ENCODE results near the gene CALD1. TPM values are rescaled to one million over a fixed set of nuclear protein-coding genes. Genes with fewer than 3 reads are reported as not detected.

The CALD1 gene
- polyA plus RNA-seq, 2 of the 4 experiments (the other 2 are of a cell fraction), result 136 to 150 TPM

- Histone ChIP-seq H3K4me1 (peaks cover 48% of the 10 kb centered on the region), H3K9me3 (peaks cover 13% of the 10 kb centered on the region; the same call in 2 of the 3 replicates), H3K27ac (no peak overlapping the region), H3K4me3 (no peak overlapping the region), H3K4me2 (no peak overlapping the region)
- CTCF ChIA-PET, result interaction anchor here (1.6 kb wide), 1 partner anchor 110 kb away, joined by 3 read pairs; no protein-coding TSS in a partner anchor
- no peak for TF ChIP-seq POLR2AphosphoS2 (conservative IDR thresholded peaks at IDR 0.05; ENCODE audit: low read length)
- no peak for TF ChIP-seq CBX2 (IDR thresholded peaks at IDR 0.05; ENCODE audit: borderline replicate concordance, low read depth)
- no peak for TF ChIP-seq SREBF2 (IDR thresholded peaks at IDR 0.05)
- peak; percentile 99 for TF ChIP-seq ZC3H11A (IDR thresholded peaks at IDR 0.05)
- no peak for TF ChIP-seq CHD2 (IDR thresholded peaks at IDR 0.05; ENCODE audit: low read length, partially characterized antibody)
- 88% methylated on average over 1 of the region's 1 CpG for WGBS (ENCODE audit: missing lambda C conversion rate)
- FAIRE-seq, result no peak
- ATAC-seq, result no peak
- POLR2A ChIA-PET, result no interaction called here
- no peak for DNase-seq (ENCODE audit: low read depth in 1 of 2, low spot score in 1 of 2)
These were observed 115.5 kb downstream of the CALD1 start for GRCh38 chr7:134894928-134895327.

- Histone ChIP-seq H3K27ac (no peak overlapping the region), H3K4me1 (peaks cover 48% of the 10 kb centered on the region), H3K4me2 (no peak overlapping the region), H3K9me3 (peaks cover 13% of the 10 kb centered on the region; the same call in 2 of the 3 replicates), H3K4me3 (no peak overlapping the region)
- CTCF ChIA-PET, result interaction anchor here (1.6 kb wide), 1 partner anchor 111 kb away, joined by 3 read pairs; no protein-coding TSS in a partner anchor
- POLR2A ChIA-PET, result no interaction called here
- ATAC-seq (no peak), FAIRE-seq (no peak), DNase-seq (ENCODE audit: low read depth in 1 of 2, low spot score in 1 of 2) (no peak)
- TF ChIP-seq MAZ (IDR thresholded peaks at IDR 0.05; ENCODE audit: borderline replicate concordance, low read depth, low read length), result no peak
- no peak for TF ChIP-seq ZSCAN20 (CRISPR knock-in tag; IDR thresholded peaks at IDR 0.05)
- TF ChIP-seq POLR2A (IDR thresholded peaks at IDR 0.05; ENCODE audit: low read length), result no peak
- no peak for TF ChIP-seq JUNB (IDR thresholded peaks at IDR 0.05)
- TF ChIP-seq KDM5A (IDR thresholded peaks at IDR 0.05), result no peak
- no peak for TF ChIP-seq HDAC2 (IDR thresholded peaks at IDR 0.05)
- no peak for TF ChIP-seq E2F6 (IDR thresholded peaks at IDR 0.05; ENCODE audit: borderline replicate concordance, low read depth)
- TF ChIP-seq ZNF302 (CRISPR knock-in tag; IDR thresholded peaks at IDR 0.05), result no peak
- TF ChIP-seq CBX2 (IDR thresholded peaks at IDR 0.05; ENCODE audit: borderline replicate concordance, low read depth), result no peak
- no peak for TF ChIP-seq FOXS1 (CRISPR knock-in tag; IDR thresholded peaks at IDR 0.05)
- TF ChIP-seq BHLHE40 (IDR thresholded peaks at IDR 0.05; ENCODE audit: low read depth, low read length), result no peak
- TF ChIP-seq ELK1 (IDR thresholded peaks at IDR 0.05; ENCODE audit: low read depth, low read length), result no peak
- no peak for TF ChIP-seq NFE2L2 (conservative IDR thresholded peaks at IDR 0.05; ENCODE audit: low read length)
- TF ChIP-seq SMC3 (IDR thresholded peaks at IDR 0.05), result no peak
- TF ChIP-seq MYC (IDR thresholded peaks at IDR 0.05; ENCODE audit: borderline replicate concordance, low read length), result no peak
- WGBS (ENCODE audit: missing lambda C conversion rate), result 92% methylated on average over 4 of the region's 4 CpGs
These were observed 116.6 kb downstream of the CALD1 start for GRCh38 chr7:134896073-134896472.

GRCh38 chr7:134897936-134898335 lies 118.5 kb downstream of the CALD1 start:
- WGBS (ENCODE audit: missing lambda C conversion rate), result 100% methylated on average over 7 of the region's 7 CpGs
- Histone ChIP-seq H3K4me3 (no peak overlapping the region), H3K9me3 (peaks cover 13% of the 10 kb centered on the region; the same call in 2 of the 3 replicates), H3K27ac (no peak overlapping the region), H3K4me1 (peaks cover 59% of the 10 kb centered on the region), H3K4me2 (no peak overlapping the region; the same call in 2 of the 3 replicates)
- ChIA-PET CTCF (no interaction called here), POLR2A (no interaction called here)
- TF ChIP-seq NFE2L2 (conservative IDR thresholded peaks at IDR 0.05; ENCODE audit: low read length) (no peak), BHLHE40 (IDR thresholded peaks at IDR 0.05; ENCODE audit: low read depth, low read length) (no peak), KDM5A (IDR thresholded peaks at IDR 0.05) (no peak), CBX2 (IDR thresholded peaks at IDR 0.05; ENCODE audit: borderline replicate concordance, low read depth) (no peak)
- ATAC-seq (no peak), FAIRE-seq (no peak), DNase-seq (ENCODE audit: low read depth in 1 of 2, low spot score in 1 of 2) (no peak)

- CTCF ChIA-PET, result interaction anchor here (0.8 to 1.3 kb wide), 3 partner anchors 175 to 267 kb away, joined by 3 to 4 read pairs (median 3); no protein-coding TSS in a partner anchor
- peak; percentile 76 to 90; a peak in 5 of 6 replicates for ATAC-seq
- Histone ChIP-seq H3K9me3 (peaks cover 13% of the 10 kb centered on the region; the same call in 2 of the 3 replicates), H3K4me3 (peak overlapping the region; percentile 28; the same call in 1 of the 3 replicates), H3K27ac (peak overlapping the region; percentile 86), H3K4me1 (peaks cover 51% of the 10 kb centered on the region), H3K4me2 (peak overlapping the region; percentile 95)
- no peak for FAIRE-seq
- DNase-seq (ENCODE audit: low read depth in 1 of 2, low spot score in 1 of 2), result peak in 1 of 2 experiments; percentile 68
- POLR2A ChIA-PET, result interaction anchor here (1.0 kb wide), 1 partner anchor 9 kb away, joined by 3 read pairs; no protein-coding TSS in a partner anchor
- no peak for TF ChIP-seq HMGXB4 (CRISPR knock-in tag; IDR thresholded peaks at IDR 0.05; ENCODE audit: borderline replicate concordance)
- no peak for TF ChIP-seq ZC3H11A (IDR thresholded peaks at IDR 0.05)
- TF ChIP-seq JUNB (IDR thresholded peaks at IDR 0.05), result 0 out of 2 replicates have a peak, but pooled peaks have one; percentile 11
- no peak for TF ChIP-seq ELK1 (IDR thresholded peaks at IDR 0.05; ENCODE audit: low read depth, low read length)
- 0 out of 2 replicates have a peak, but pooled peaks have one; percentile 16 for TF ChIP-seq FOSL2 (IDR thresholded peaks at IDR 0.05)
- TF ChIP-seq FOSL2 (CRISPR knock-in tag; IDR thresholded peaks at IDR 0.05), result peak; percentile 72
- TF ChIP-seq TP53 (CRISPR knock-in tag; IDR thresholded peaks at IDR 0.05), result no peak
- 0% methylated on average over 3 of the region's 3 CpGs for WGBS (ENCODE audit: missing lambda C conversion rate)
These were observed 120.3 kb downstream of the CALD1 start for GRCh38 chr7:134899729-134900128.

All from A549 (cell line).